Activated CD4-positive, CD25-positive, alpha-beta regulatory T cell treated with anti-CD3 and anti-CD28 coated beads, Interleukin-2, amount 50 U/mL, for 24 hours (primary cell): Measurements from ENCODE around the gene TAOK3.
"Not testable (repeated sequence)": the region's sequence is repeated elsewhere in the genome, so short reads cannot be mapped to it uniquely, and the experiment has no call there.

Source experiments
- ATAC-seq, 2 donors: fragments of 150-1000 bp; cut with Tn5 transposase; one replicate each; pipeline ENCODE4 v1.10.0; 2021; ENCODE audit warnings: mild to moderate bottlenecking in 1 of 2, moderate library complexity in 1 of 2

Gene TAOK3

DNA sequence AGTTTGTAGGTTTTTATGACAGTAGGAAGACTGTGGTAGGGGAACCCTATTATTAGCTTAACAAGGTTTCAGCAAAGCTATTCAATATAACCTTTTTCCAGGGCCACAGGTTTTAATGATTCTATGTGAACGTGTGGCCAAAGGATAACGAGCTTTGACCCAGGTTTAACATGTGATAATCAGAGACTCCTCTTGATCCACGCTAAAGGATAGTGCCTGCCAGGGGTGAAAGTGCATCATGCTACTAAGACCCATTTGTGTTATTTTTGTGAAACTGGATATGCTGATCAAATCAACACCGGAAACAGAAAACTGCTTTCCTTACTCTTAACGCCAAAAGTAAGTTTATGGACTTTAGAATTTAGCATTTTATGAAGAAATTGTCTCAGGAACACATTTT is 909 bp upstream of the TAOK3 start:
- no peak for ATAC-seq

DNA sequence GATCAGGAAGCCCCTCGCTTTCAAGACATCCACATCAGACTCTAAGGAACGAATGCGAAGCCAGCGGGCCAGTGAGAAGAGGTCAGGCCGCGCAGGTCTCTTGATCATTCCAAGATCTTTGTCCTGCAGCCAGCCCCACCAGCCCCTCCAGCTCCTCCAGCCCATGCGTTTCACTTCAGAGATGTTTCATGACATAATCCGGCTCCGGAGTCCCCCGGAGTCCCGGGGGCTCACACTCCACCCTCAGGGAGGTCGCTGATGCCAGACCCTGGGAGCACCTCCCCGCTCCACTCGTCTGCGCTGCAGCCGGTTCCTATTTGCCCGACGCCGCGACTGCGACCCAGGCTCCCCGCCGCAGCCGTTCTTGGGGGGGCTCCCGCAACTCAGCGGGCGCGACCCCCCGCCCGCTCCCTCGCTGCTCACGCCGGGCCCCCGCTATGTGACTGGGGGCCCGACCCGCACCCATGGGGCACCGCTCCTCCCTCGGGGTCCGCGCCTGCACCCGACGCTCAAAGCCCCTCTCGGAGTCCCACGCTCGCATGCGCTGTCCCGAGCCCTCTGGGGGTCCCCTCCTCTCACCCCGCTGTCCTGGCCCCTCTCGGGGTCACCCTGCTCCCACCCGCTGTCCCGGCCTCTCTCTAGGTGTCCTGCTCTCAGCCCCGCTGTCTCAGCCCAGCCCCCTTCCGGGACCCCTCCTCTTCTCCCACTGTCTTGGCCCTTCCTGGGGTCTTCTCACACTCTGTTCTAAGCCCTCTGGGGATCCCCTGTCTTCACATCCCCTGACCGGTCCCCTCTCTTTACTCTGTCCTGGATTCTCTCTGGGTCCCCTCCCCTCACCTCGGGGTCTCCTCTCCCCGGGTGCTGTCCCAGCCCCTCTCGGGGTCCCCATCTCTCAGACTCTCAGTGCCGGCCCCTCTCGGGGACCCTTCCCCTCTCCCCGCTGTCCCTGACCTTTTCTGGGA is 1.1 kb downstream of the TAOK3 start:
- ATAC-seq: no peak

GRCh38 chr12:118370601-118371000 is 2.1 kb downstream of the TAOK3 start:
- ATAC-seq: no peak

DNA sequence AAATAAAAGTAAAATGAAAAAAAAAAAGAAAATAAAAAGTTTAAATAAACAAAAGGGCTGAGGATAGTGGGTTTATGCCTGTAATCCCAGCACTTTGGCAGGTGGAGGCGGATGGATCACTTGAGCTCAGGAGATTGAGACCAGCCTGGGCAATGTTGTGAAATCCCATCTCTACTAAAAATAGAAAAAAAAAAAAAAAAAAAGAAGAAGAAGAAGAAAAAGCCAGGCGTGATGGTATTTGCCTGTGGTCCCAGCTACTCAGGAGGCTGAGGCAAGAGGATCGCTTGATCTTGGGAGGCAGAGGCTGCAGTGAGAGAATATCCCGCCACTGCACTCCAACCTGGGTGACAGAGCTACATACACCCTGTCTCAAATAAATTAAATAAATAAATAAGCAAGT is 3.9 kb downstream of the TAOK3 start:
- no peak for ATAC-seq

DNA sequence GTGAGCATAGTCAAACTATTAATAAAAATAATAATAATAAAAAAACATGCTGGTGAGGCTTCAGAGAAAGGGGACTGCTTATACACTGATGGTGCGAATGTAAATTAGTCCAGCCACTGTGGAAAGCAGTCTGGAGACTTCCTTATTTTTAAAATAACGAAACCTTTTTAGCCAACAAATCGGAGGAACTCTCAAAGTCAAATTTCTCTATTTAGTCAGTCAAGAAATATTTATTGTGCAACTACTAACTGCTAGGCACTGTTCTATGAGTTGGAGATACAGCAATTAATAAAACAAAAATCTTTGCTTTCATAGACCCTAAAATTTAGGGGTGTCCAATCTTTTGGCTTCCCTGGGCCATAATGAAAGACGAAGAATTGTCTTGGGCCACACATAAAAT is 10.8 kb downstream of the TAOK3 start:
- ATAC-seq: no peak

GRCh38 chr12:118361092-118361404 is 11.7 kb downstream of the TAOK3 start:
- ATAC-seq: no peak

GRCh38 chr12:118359541-118359915 is 13.2 kb downstream of the TAOK3 start:
- ATAC-seq: peak; percentile 48 to 55

GRCh38 chr12:118358612-118359540 is 13.8 kb downstream of the TAOK3 start:
- no peak for ATAC-seq

DNA sequence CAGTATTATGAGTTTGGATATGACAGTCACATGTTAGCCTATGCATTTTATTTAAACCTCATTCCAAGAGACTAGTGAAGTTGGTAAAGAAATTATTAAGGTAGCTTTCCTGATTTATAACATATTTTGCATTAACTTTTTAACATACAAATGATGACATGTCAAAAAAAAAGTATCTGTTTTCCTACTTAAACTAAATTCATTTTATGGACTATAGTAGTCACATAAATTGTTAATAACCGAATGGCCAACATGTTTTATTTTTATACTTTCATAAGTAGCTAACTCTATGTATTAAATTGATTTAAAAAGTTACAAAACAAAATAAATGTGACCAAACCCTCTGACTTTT is 14.7 kb downstream of the TAOK3 start:
- no peak for ATAC-seq

DNA sequence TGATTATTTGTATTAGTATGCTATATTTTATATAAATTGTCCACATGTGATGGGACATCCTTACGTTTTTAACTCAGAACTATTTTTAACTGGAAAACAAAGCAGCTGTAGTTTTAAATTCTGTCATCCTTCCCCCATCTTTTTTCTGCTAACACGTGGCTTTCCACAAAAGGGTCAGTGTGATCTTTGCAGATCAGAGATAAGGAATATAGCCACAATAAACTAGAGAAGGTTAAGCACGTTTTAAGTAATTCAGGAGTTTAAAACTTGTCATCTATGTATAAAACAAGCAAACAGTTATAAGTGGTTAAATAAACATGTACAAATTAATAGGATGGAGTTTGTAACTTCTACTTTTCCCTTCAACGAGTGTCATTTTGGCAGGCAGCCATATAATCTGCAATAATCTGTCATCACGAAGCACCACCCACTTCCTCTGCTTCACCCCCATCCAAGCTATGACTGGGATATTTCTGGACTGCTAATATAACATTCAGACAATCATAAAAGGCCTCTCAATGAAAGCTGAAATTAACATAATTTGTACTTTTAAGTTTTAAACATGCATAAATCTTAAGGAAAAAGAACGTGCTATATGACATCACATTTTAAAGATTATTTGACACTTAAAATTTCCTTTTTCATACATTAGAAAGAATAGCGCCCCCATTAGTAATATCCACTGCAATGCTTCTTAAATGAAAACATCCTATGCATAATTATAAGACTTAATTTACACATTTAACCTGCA is 15.3 kb downstream of the TAOK3 start:
- ATAC-seq: peak; percentile 68 to 73

- peak; percentile 30 to 40 for ATAC-seq
Observed at GRCh38 chr12:118356809-118357256, 15.9 kb downstream of the TAOK3 start.

- ATAC-seq: no peak
Observed at GRCh38 chr12:118355843-118356242, 16.9 kb downstream of the TAOK3 start.

DNA sequence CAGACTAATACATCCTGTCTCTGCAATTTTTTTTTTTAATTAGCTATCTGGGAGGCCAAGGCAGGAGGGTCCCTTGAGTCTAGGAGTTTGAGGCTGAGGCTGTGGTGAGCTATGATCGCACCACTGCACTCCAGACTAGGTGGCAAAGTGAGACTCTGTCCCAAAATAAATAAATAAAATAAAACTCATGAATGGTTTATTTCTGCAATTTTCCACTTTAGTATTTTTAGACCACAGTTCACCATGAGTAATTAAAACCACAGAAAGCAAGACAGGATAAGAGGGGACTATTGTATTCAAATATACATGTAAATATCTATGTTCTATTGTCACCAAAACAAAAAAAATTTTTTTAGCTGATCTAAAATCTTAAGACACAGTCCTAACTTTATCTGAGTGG is 17.8 kb downstream of the TAOK3 start:
- ATAC-seq: peak in 1 of 2 donors; percentile 52

DNA sequence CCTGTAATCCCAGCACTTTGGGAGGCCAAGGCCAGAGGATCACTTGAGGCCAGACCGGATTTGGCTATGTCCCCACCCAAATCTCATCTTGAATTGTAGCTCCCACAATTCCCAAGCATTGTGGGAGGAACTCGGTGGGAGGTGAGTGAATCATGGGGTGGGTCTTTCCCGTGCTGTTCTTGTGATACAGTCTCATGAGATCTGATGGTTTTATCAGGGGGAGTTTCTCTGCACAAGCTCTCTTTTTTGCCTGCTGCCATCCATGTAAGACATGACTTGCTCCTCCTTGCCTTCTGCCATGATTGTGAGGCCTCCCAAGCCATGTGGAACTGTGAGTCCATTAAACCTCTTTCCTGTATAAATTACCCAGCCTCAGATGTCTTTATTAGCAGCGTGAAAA is 18.2 kb downstream of the TAOK3 start:
- ATAC-seq: not testable (repeated sequence)

DNA sequence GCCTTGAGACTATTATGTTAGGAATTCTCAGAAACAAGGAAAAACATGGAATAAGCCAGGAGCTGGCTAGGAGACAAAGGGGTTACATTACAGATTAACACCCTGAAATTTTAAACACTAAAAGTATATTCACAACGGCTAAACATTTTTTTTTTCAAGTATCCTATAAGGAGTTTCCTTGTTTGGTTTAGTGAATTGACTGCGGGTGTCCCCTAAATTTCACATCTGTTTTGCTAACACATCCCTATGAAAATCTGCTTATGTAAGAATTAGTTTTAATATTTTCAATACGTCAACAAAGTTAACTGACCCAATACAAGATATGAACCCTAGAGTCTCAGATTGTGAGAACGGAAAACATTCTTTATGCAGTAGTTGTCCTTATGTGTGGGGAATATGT is 19.0 kb downstream of the TAOK3 start:
- no peak for ATAC-seq

DNA sequence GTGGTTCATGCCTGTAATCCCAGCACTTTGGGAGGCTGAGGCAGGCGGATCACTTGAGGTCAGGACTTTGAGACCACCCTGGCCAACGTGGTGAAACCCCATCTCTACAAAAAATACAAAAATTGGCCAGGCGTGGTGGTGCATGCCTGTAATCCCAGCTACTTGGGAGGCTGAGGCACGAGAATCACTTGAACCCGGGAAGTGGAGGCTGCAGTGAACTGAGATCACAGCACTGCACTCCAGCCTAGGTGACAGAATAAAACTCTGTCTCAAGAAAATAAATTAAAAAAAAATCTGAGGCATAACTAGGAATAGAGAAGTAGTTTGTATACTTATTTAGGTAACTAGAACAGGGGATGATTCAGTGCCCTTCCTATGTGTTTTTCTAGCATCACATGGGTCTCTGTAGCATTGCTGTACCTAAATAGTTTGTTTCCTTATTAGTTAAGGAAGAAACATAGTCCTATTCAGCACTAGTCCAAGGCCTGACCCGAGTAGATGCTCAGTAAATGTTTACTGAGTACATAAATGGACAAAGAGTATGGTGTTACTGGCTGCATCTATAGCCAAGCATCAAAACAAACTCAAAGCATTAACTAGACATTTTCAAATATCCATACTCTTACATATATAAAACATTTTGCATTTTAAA is 21.7 kb downstream of the TAOK3 start:
- ATAC-seq: no peak

- ATAC-seq: no peak
Observed at GRCh38 chr12:118347916-118348315, 24.8 kb downstream of the TAOK3 start.

GRCh38 chr12:118346895-118347294 is 25.8 kb downstream of the TAOK3 start:
- no peak for ATAC-seq

DNA sequence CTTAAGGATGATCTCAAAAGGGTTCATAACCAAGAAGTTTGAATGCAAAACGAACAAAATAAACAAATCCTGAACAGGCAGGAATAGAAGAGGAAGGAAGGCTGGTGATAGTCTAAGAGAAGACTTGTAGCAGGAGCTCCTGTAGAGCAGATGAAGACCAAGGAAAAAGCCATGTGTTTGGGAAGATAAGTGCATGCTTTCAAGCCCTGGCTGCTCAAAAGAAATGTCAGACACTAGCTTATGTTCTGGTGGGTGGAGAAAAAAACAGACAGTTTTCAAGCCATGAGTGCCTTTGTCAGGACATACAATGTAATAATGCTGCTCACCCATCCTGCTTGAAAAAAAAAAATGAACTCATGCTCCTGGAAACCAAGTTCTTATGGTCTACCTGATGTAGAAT is 27.4 kb downstream of the TAOK3 start:
- no peak for ATAC-seq

DNA sequence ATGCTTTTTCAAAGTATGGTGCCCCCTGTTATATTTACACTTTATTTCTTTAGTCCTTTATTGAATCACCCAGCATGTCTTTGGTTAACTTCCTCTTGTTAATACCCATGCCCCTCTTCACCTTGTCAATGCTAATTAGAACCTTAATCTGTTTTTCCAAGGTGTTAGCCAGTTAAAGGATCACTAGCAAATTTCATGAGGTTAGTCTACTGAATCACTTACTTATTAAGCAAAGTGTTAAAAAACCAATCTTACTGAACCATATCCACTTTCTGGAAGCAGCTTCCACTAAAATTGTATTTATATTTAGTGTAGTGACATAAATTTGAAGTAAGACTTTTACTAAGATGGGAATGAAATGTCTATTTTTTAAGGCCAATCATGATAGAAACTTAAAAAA is 27.9 kb downstream of the TAOK3 start:
- no peak for ATAC-seq

- no peak for ATAC-seq
Observed at GRCh38 chr12:118342090-118342489, 30.6 kb downstream of the TAOK3 start.

- ATAC-seq: no peak
Observed at GRCh38 chr12:118337194-118337838, 35.4 kb downstream of the TAOK3 start.
